Urinary bladder (tissue), 4 donors: Measurements from ENCODE around the gene CT45A7. TPM values are rescaled to one million over a fixed set of nuclear protein-coding genes. Genes with fewer than 3 reads are reported as not detected.
"Not testable (repeated sequence)": the region's sequence is repeated elsewhere in the genome, so short reads cannot be mapped to it uniquely, and the experiment has no call there.

Source experiments
- DNase-seq: peaks from one replicate; pipeline ENCODE4 v3.0.0-alpha.2; 2015; ENCODE audit errors: extremely low spot score
- H3K27ac ChIP-seq: one replicate; pipeline ENCODE4 v1.5.1; 2013; ENCODE audit warnings: low read depth, mild to moderate bottlenecking, moderate library complexity
- H3K36me3 ChIP-seq: one replicate; pipeline ENCODE4 v1.6.1; 2013; ENCODE audit warnings: mild to moderate bottlenecking, moderate library complexity; ENCODE audit not compliant: insufficient read depth
- H3K4me1 ChIP-seq: one replicate; pipeline ENCODE4 v1.6.1; 2013; ENCODE audit warnings: mild to moderate bottlenecking, moderate library complexity; ENCODE audit not compliant: insufficient read depth
- H3K4me3 ChIP-seq: one replicate; pipeline ENCODE4 v1.5.1; 2013; ENCODE audit warnings: low read depth, low read length
- WGBS: extraction: QIAGEN DNeasy Blood & Tissue Kit; methylation state at CpG from one replicate; pipeline ENCODE4 v1.1.7; 2013; 5-methylcytosine and 5-hydroxymethylcytosine counted together
- polyA plus RNA-seq: library from polyadenylated mRNA; stranded (reverse); fragments of 200-250 nt; gene quantifications from one replicate; pipeline ENCODE4 v1.2.3, GENCODE V29; 2013
- total RNA-seq: library from RNA; depleted of rRNA; stranded (reverse); fragments of >200 nt; gene quantifications from one replicate; pipeline ENCODE4 v1.2.3, GENCODE V29; 2014
- donor health status: healthy with polysubstance abuse.
- donor health status: healthy.

Gene CT45A7
- total RNA-seq (not detected), polyA plus RNA-seq (not detected)

GRCh38 chrX:135837180-135837579 lies at the start of gene CT45A7:
CT45A7 (minus strand) TSS chrX:135837280; CDS start chrX:135833533, 3,747 bp downstream.
- not testable (repeated sequence) for H3K36me3 ChIP-seq, DNase-seq, H3K27ac ChIP-seq, H3K4me3 ChIP-seq, H3K4me1 ChIP-seq
- no CpG with 5 or more reads among the region's 17 CpGs for WGBS

- H3K4me1 ChIP-seq, H3K27ac ChIP-seq, H3K36me3 ChIP-seq, H3K4me3 ChIP-seq, DNase-seq: not testable (repeated sequence)
- 59% methylated on average over 4 of the region's 5 CpGs for WGBS
These were observed 45.7 kb upstream of the CT45A7 start for GRCh38 chrX:135882741-135883140.

GRCh38 chrX:135871712-135872111 lies 34.6 kb upstream of the CT45A7 start, which contains the start of gene CT45A9:
CT45A9 (minus strand) TSS chrX:135871812; CDS start chrX:135868061, 3,751 bp downstream.
- DNase-seq, H3K36me3 ChIP-seq, H3K4me3 ChIP-seq, H3K27ac ChIP-seq, H3K4me1 ChIP-seq: not testable (repeated sequence)
- no CpG with 5 or more reads among the region's 17 CpGs for WGBS

- H3K36me3 ChIP-seq, H3K27ac ChIP-seq, DNase-seq, H3K4me3 ChIP-seq, H3K4me1 ChIP-seq: not testable (repeated sequence)
- WGBS = no CpG with 5 or more reads among the region's 17 CpGs
These were observed 17.4 kb upstream of the CT45A7 start, which contains the start of gene CT45A8 for GRCh38 chrX:135854438-135854837. CT45A8 (minus strand) TSS chrX:135854538; CDS start chrX:135850783, 3,755 bp downstream.

GRCh38 chrX:135819912-135820311 lies 17.2 kb downstream of the CT45A7 start, which contains the start of gene CT45A2:
CT45A2 (minus strand) TSS chrX:135820012; CDS start chrX:135816265, 3,747 bp downstream.
- not testable (repeated sequence) for DNase-seq, H3K36me3 ChIP-seq
- WGBS = no CpG with 5 or more reads among the region's 17 CpGs

GRCh38 chrX:135802687-135803086 lies 34.4 kb downstream of the CT45A7 start, which contains the start of gene CT45A6:
CT45A6 (minus strand) TSS chrX:135802787; CDS start chrX:135798993, 3,794 bp downstream.
- WGBS = no CpG with 5 or more reads among the region's 16 CpGs

More at GRCh38 chrX:135819912-135820311, 17.2 kb downstream of the CT45A7 start, which contains the start of gene CT45A2:
- H3K4me3 ChIP-seq, H3K27ac ChIP-seq, H3K4me1 ChIP-seq: not testable (repeated sequence)

GRCh38 chrX:135785403-135785802 lies 51.7 kb downstream of the CT45A7 start, which contains the start of gene CT45A5:
CT45A5 (minus strand) TSS chrX:135785503; CDS start chrX:135781729, 3,774 bp downstream.
- H3K4me1 ChIP-seq, H3K36me3 ChIP-seq, DNase-seq, H3K27ac ChIP-seq, H3K4me3 ChIP-seq: not testable (repeated sequence)
- WGBS = no CpG with 5 or more reads among the region's 16 CpGs

More at GRCh38 chrX:135802687-135803086, 34.4 kb downstream of the CT45A7 start, which contains the start of gene CT45A6:
- not testable (repeated sequence) for H3K36me3 ChIP-seq, DNase-seq, H3K4me3 ChIP-seq, H3K4me1 ChIP-seq, H3K27ac ChIP-seq

Other genes starting within 250 kb of the CT45A7 start
- not detected for gene CT45A1, start 123.6 kb downstream of the CT45A7 start, total RNA-seq
- not detected for gene CT45A1, start 123.6 kb downstream of the CT45A7 start, polyA plus RNA-seq
- not detected for gene CT45A3, start 69.1 kb downstream of the CT45A7 start, total RNA-seq
- gene CT45A3, start 69.1 kb downstream of the CT45A7 start, polyA plus RNA-seq = not detected
- gene CT45A5, start 51.8 kb downstream of the CT45A7 start, total RNA-seq = not detected
- not detected for gene CT45A5, start 51.8 kb downstream of the CT45A7 start, polyA plus RNA-seq
- gene CT45A6, start 34.5 kb downstream of the CT45A7 start, total RNA-seq = not detected
- gene CT45A6, start 34.5 kb downstream of the CT45A7 start, polyA plus RNA-seq = not detected
- not detected for gene CT45A2, start 17.3 kb downstream of the CT45A7 start, total RNA-seq
- not detected for gene CT45A2, start 17.3 kb downstream of the CT45A7 start, polyA plus RNA-seq
- gene CT45A8, start 17.3 kb upstream of the CT45A7 start, total RNA-seq = not detected
- not detected for gene CT45A8, start 17.3 kb upstream of the CT45A7 start, polyA plus RNA-seq
- gene CT45A9, start 34.5 kb upstream of the CT45A7 start, total RNA-seq = not detected
- gene CT45A9, start 34.5 kb upstream of the CT45A7 start, polyA plus RNA-seq = not detected
- gene CT45A10, start 56.2 kb upstream of the CT45A7 start, total RNA-seq = not detected
- gene CT45A10, start 56.2 kb upstream of the CT45A7 start, polyA plus RNA-seq = not detected
- gene SAGE1, start 56.4 kb upstream of the CT45A7 start, total RNA-seq = not detected
- gene SAGE1, start 56.4 kb upstream of the CT45A7 start, polyA plus RNA-seq = not detected
- 21.4 TPM for gene MMGT1, start 136.7 kb upstream of the CT45A7 start, total RNA-seq
- gene MMGT1, start 136.7 kb upstream of the CT45A7 start, polyA plus RNA-seq = 23.8 TPM
- gene SLC9A6, start 148.2 kb upstream of the CT45A7 start, total RNA-seq = 22.9 TPM
- 11.3 TPM for gene SLC9A6, start 148.2 kb upstream of the CT45A7 start, polyA plus RNA-seq